K562 (cell line): ENCODE results near the gene MOSPD3. TPM values are rescaled to one million over a fixed set of nuclear protein-coding genes. Genes with fewer than 3 reads are reported as not detected.

Experiments used
- ATAC-seq: fragments of 200-7000 bp; cut with Tn5 transposase; 3 replicates; pipeline ENCODE4 v1.9.1; 2020; ENCODE audit warnings: moderate library complexity
- BruUV-seq: library from RNA; stranded (reverse); fragments of 400-500 nt; replicated peaks from 2 replicates; lab custom pipeline; 2021; lab: Mats Ljungman, UMichigan
- CTCF ChIA-PET: fragments of 300-600 bp; formaldehyde crosslinking; extraction: SDS; loops from one replicate; lab custom pipeline; 2021; ENCODE audit warnings: low intra/inter-chr PET ratio; lab: Yijun Ruan, JAX
- POLR2A ChIA-PET: fragments of 300-600, 350-650 bp; sonication (Branson Sonifier 250); formaldehyde crosslinking; extraction: SDS; loops from one replicate; lab custom pipeline; 2021; ENCODE audit warnings: antibody characterized with exemption, inconsistent platforms; lab: Yijun Ruan, JAX
- DNase-seq, 4 experiments: peaks; one replicate each; pipeline versions ENCODE4 v3.0.0 to v3.0.0-alpha.2; 2011 to 2018; ENCODE audit warnings: low spot score in 3 of 4, mixed read lengths in 3 of 4; ENCODE audit errors: extremely low read depth in 1 of 4
- FAIRE-seq: peaks from 2 replicates; lab custom pipeline; 2011; peaks lifted over from hg19 to GRCh38; lab: Jason Lieb, UNC
- H2AFZ ChIP-seq: 2 replicates; pipeline ENCODE4 v1.6.0; 2011; ENCODE audit warnings: low read depth, low read length, control low read depth, inconsistent platforms
- H3K27ac ChIP-seq: fragments of 200-600 bp; 3 replicates; pipeline ENCODE4 v1.8.0; 2011; ENCODE audit warnings: low read depth, mild to moderate bottlenecking, control low read depth, inconsistent platforms, low read length, moderate library complexity, mixed read lengths; ENCODE audit errors: extremely low read depth
- H3K27me3 ChIP-seq, 2 experiments: fragments of 300-600 bp in 1 of 2; 2 replicates in 1 of 2; 3 replicates in 1 of 2; pipeline versions ENCODE4 v1.6.0 to v1.8.0; 2011; ENCODE audit warnings: inconsistent platforms in 2 of 2, low read length in 2 of 2, mild to moderate bottlenecking in 1 of 2, mixed read lengths in 1 of 2, moderate library complexity in 1 of 2; ENCODE audit not compliant: control insufficient read depth in 2 of 2, insufficient read depth in 2 of 2
- H3K36me3 ChIP-seq: fragments of 300-600 bp; 3 replicates; pipeline ENCODE4 v1.8.0; 2011; ENCODE audit warnings: mild to moderate bottlenecking, low read length, inconsistent platforms; ENCODE audit not compliant: control insufficient read depth, insufficient read depth
- H3K4me1 ChIP-seq, 2 experiments: fragments of 200-600 bp in 1 of 2; replicated peaks in 1 of 2; 2 replicates in 1 of 2; 3 replicates in 1 of 2; pipeline versions ENCODE4 v1.5.1 to v1.8.0; 2011; ENCODE audit warnings: inconsistent platforms in 2 of 2, low read length in 2 of 2, mild to moderate bottlenecking in 1 of 2, mixed read lengths in 1 of 2, moderate library complexity in 1 of 2; ENCODE audit not compliant: control insufficient read depth in 2 of 2, insufficient read depth in 2 of 2
- H3K4me2 ChIP-seq: 2 replicates; pipeline ENCODE4 v1.6.1; 2011; ENCODE audit warnings: low read length, control low read depth, inconsistent platforms, mixed read lengths; ENCODE audit not compliant: insufficient read depth
- H3K4me3 ChIP-seq: fragments of 200-600 bp; sonication (generic), shearing (Covaris generic); 2 replicates; pipeline ENCODE4 v1.5.1; 2016; ENCODE audit warnings: control low read depth, inconsistent platforms
- H3K79me2 ChIP-seq: fragments of 200-600 bp; 3 replicates; pipeline ENCODE4 v1.8.0; 2011; ENCODE audit warnings: low read length, inconsistent platforms; ENCODE audit not compliant: control insufficient read depth, insufficient read depth
- H3K9ac ChIP-seq, 2 experiments: 2 replicates each; pipeline versions ENCODE4 v1.6.0 to v1.6.1; 2011; ENCODE audit warnings: low read depth in 2 of 2, low read length in 2 of 2, control low read depth in 1 of 2, inconsistent platforms in 1 of 2, mild to moderate bottlenecking in 1 of 2, mixed read lengths in 1 of 2; ENCODE audit not compliant: insufficient read depth in 1 of 2
- H3K9me1 ChIP-seq: one replicate; pipeline ENCODE4 v1.6.0; 2011; ENCODE audit warnings: inconsistent platforms, mild to moderate bottlenecking, low read length, moderate library complexity; ENCODE audit not compliant: control insufficient read depth, insufficient read depth
- H3K9me3 ChIP-seq: replicated peaks from 2 replicates; pipeline ENCODE4 v1.5.1; 2011; ENCODE audit warnings: low read depth, low read length, inconsistent platforms; ENCODE audit not compliant: control insufficient read depth, insufficient read depth
- H4K20me1 ChIP-seq: replicated peaks from 2 replicates; pipeline ENCODE4 v1.6.1; 2011; ENCODE audit warnings: low read length, inconsistent platforms, mixed read lengths; ENCODE audit not compliant: control insufficient read depth, insufficient read depth
- FOXP1 ChIP-seq: sonication (generic); formaldehyde crosslinking; IDR thresholded peaks from 2 replicates; pipeline ENCODE4 v1.8.0; 2022; ENCODE audit warnings: mild to moderate bottlenecking, missing genetic modification reagents
- KLF6 ChIP-seq: fragments of 250-450 bp; sonication (Bioruptor Pico); IDR thresholded peaks from 2 replicates; pipeline ENCODE4 v1.4.0; 2020; ENCODE audit warnings: mild to moderate bottlenecking, moderate library complexity, borderline replicate concordance
- MEIS2 ChIP-seq: fragments of 450-650 bp; IDR thresholded peaks from 2 replicates; pipeline ENCODE4 v1.6.1; 2014; ENCODE audit warnings: mild to moderate bottlenecking; ENCODE audit not compliant: partially characterized antibody
- MYC ChIP-seq, 2 experiments: fragments of 250-450 bp in 1 of 2; sonication (Bioruptor Pico) in 1 of 2; IDR thresholded peaks; 2 replicates each; pipeline versions ENCODE4 v1.5.1 to v1.6.1; 2012 to 2021; ENCODE audit warnings: low read depth in 2 of 2, borderline replicate concordance in 1 of 2, improper control_type of control experiment in 1 of 2, low read length in 1 of 2, mild to moderate bottlenecking in 1 of 2, moderate library complexity in 1 of 2
- PTRF ChIP-seq: fragments of 450-650 bp; IDR thresholded peaks from 2 replicates; pipeline ENCODE4 v1.6.1; 2016; ENCODE audit warnings: mild to moderate bottlenecking, missing genetic modification characterization, missing compliant biosample characterization
- REST ChIP-seq, 2 experiments: fragments of 450-650 bp; formaldehyde crosslinking in 1 of 2; IDR thresholded peaks; 2 replicates each; pipeline versions ENCODE4 v1.4.0 to v1.6.1; 2014 to 2020; ENCODE audit warnings: mild to moderate bottlenecking in 2 of 2, borderline replicate concordance in 1 of 2, low read depth in 1 of 2
- TFAP4 ChIP-seq: sonication (generic); formaldehyde crosslinking; IDR thresholded peaks from 2 replicates; pipeline ENCODE4 v1.8.0; 2022; ENCODE audit warnings: missing genetic modification reagents, mild to moderate bottlenecking, moderate library complexity, borderline replicate concordance
- ZBTB7A ChIP-seq: IDR thresholded peaks from 2 replicates; pipeline ENCODE4 v1.6.1; 2011; ENCODE audit warnings: low read depth, mild to moderate bottlenecking, low read length, moderate library complexity, borderline replicate concordance; ENCODE audit not compliant: control insufficient read depth
- ZFP30 ChIP-seq: fragments of 250-450 bp; sonication (Bioruptor Pico); IDR thresholded peaks from 2 replicates; pipeline ENCODE4 v1.8.0; 2022; ENCODE audit warnings: moderate library complexity, mild to moderate bottlenecking, inconsistent platforms, borderline replicate concordance
- WGBS: fragments of 100-300 bp; shearing (Covaris generic); methylation state at CpG from one replicate; pipeline ENCODE4 v1.1.6; 2016; ENCODE audit warnings: low coverage, mixed read lengths; ENCODE audit not compliant: insufficient coverage; ENCODE audit errors: missing lambda C conversion rate; 5-methylcytosine and 5-hydroxymethylcytosine counted together
- in situ Hi-C: fragments of 300-500 bp; cut with MboI; formaldehyde crosslinking; loops from 4 replicates; pipeline ENCODE4 v1.15.0; 2018; ENCODE audit warnings: inconsistent platforms, mixed read lengths
- intact Hi-C: fragments of 100-400 bp; cut with micrococcal nuclease; formaldehyde crosslinking; loops from 2 replicates; pipeline ENCODE4 v1.14.2; 2022
- polyA plus RNA-seq, 8 experiments: library from polyadenylated mRNA; depleted of rRNA in 4 of 8; stranded (reverse) in 5 of 8; unstranded in 3 of 8; fragments of >200 nt; fragmentation: Nextera tagmentation in 2 of 8; fragmentation: Illumina TruSeq in 1 of 8; extraction: Ambion mirVana in 2 of 8; extraction: Trizol in 1 of 8; gene quantifications; 2 replicates each; pipeline versions ENCODE4 v1.2.1 to v1.2.3, GENCODE V29; 2011 to 2014; ENCODE audit warnings: inconsistent platforms in 1 of 8, missing spikeins in 1 of 8
- total RNA-seq, 7 experiments: library from RNA; depleted of rRNA in 6 of 7; stranded (reverse); fragments of >200 nt in 6 of 7; fragmentation: Illumina TruSeq in 2 of 7; extraction: Trizol in 2 of 7; gene quantifications; 2 replicates each; pipeline versions ENCODE4 v1.2.1 to v1.2.3, GENCODE V29; 2011 to 2021; ENCODE audit warnings: low replicate concordance in 1 of 7

Gene MOSPD3
- total and polyA plus RNA-seq, 9 of the 15 experiments (the other 6 are each of a cell fraction or from before 2014, with no cell fraction given) = 1.4 to 32.1 (median 7.3) TPM

- in situ Hi-C loops = no loop called here
- POLR2A ChIA-PET = interaction anchor here (0.6 to 5.9 kb wide), 18 partner anchors 10 to 184 kb away, joined by 3 to 54 read pairs (median 5); partner anchors contain the start of genes AGFG2, FBXO24, LRCH4 and PCOLCE
- peaks cover 19 to 28% of the 10 kb centered on the region in 2 experiments; a peak in 4 of 5 replicates for H3K4me1 ChIP-seq
- no peak for TF ChIP-seq FOXP1
- TF ChIP-seq MEIS2 = no peak
- peak; percentile 95 for TF ChIP-seq ZBTB7A
- peak; percentile 45; the same call in 1 of the 2 replicates for TF ChIP-seq REST (IDR thresholded peaks at IDR 0.05; ENCODE audit: borderline replicate concordance)
- TF ChIP-seq REST (CRISPR knock-in tag; IDR thresholded peaks at IDR 0.05; ENCODE audit: low read depth) = no peak
- TF ChIP-seq PTRF (tag) = no peak
- TF ChIP-seq ZFP30 = no peak
- TF ChIP-seq KLF6 (CRISPR knock-in tag) = no peak
- no peak for TF ChIP-seq MYC (IDR thresholded peaks at IDR 0.05; ENCODE audit: low read depth, low read length)
- 0 out of 2 replicates have a peak, but pooled peaks have one; percentile 50 for TF ChIP-seq MYC (CRISPR knock-in tag; IDR thresholded peaks at IDR 0.05; ENCODE audit: borderline replicate concordance, low read depth)
- TF ChIP-seq TFAP4 = peak; percentile 54; the same call in 1 of the 2 replicates
Observed at GRCh38 chr7:100612730-100613390, 520 bp downstream of the MOSPD3 start.

More at GRCh38 chr7:100612730-100613390, 520 bp downstream of the MOSPD3 start:
- TSS peak; percentile 78 for BruUV-seq
- FAIRE-seq = no peak
- H3K27ac ChIP-seq = peak overlapping the region; percentile 12; the same call in 2 of the 3 replicates
- CTCF ChIA-PET = interaction anchor here (0.6 kb wide), 3 partner anchors 68 to 382 kb away, joined by 3 to 5 read pairs (median 3); no protein-coding TSS in a partner anchor
- DNase-seq = peak in 3 of 4 experiments; percentile 45 to 64 (median 63)
- H3K9me3 ChIP-seq = no peaks in the 10 kb centered on the region
- peak overlapping the region; percentile 41 for H2AFZ ChIP-seq
- H3K4me2 ChIP-seq = peak overlapping the region; percentile 81
- intact Hi-C loops = loop anchor here (1.0 to 2.0 kb wide), 2 partner anchors 60 to 78 kb away; partner anchors contain the start of gene GNB2
- H4K20me1 ChIP-seq = no peaks in the 10 kb centered on the region
- no peaks in the 10 kb centered on the region for H3K9me1 ChIP-seq
- H3K79me2 ChIP-seq = peaks cover 6% of the 10 kb centered on the region; the same call in 2 of the 3 replicates
- H3K36me3 ChIP-seq = peaks cover 3% of the 10 kb centered on the region; the same call in 1 of the 3 replicates
- WGBS = 6% methylated on average over 26 of the region's 29 CpGs
- peak overlapping the region; percentile 52 for H3K4me3 ChIP-seq
- H3K27me3 ChIP-seq = no peaks in the 10 kb centered on the region
- peak overlapping the region; percentile 63 to 95 for H3K9ac ChIP-seq
- ATAC-seq = peak; percentile 35
